CD4-positive, alpha-beta T cell treated with Interferon gamma for 1 hour (primary cell): ENCODE results near the gene NR5A2.

Source experiments
- DNase-seq: peaks from one replicate; pipeline ENCODE4 v3.0.0-alpha.2; 2020

The NR5A2 gene

DNA sequence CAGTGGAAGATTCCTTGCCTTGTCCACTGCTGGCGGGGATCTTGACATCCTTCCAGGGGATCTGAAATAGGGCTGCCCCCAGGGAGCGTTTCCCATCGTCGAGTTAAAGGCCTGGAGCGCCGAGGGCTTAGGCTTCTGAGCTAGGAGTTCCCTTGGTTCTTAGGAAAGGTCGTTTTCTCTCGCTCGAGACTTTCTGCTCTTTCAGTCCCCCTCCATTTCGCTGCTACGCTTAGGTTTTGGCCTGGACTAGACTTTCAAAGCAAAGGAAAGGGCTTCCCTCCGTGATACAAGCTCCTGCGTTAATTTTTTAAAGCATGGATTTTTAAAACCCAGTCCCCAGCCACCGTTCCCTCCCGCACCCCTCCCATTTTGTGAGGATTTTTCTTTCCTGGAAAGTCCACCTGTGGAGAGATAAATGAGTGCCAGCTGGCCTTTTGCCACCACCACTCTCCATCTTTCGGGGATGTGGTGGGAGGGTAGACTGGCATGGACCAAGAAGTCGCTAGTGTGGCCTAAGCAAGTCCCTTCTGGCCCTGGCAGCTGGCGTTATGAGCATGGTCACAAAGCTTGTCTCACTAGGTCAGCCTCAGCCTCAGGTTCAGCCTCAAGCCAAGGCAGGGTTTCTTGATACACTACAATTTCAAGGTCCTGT, 9.2 kb downstream of the NR5A2 start:
- no peak for DNase-seq

DNA sequence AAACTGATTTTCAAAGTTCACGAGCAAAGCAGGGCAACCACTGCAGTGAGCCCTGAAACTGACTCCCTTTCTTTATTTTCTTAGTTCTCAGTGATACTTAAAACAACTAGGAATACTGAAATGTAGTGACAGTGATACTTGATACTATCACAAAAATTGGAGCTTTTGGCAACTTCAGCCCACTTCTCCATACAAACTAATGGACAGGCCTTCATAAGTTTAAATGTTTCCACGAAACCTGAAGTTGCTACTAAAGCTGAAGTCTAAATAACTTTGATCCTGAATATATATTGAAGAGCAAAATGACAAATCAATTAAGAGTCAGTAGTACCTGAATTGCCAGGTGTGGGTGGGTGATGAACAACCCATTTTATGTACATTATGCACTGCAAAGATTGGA, 10.0 kb downstream of the NR5A2 start:
- DNase-seq, result no peak

DNA sequence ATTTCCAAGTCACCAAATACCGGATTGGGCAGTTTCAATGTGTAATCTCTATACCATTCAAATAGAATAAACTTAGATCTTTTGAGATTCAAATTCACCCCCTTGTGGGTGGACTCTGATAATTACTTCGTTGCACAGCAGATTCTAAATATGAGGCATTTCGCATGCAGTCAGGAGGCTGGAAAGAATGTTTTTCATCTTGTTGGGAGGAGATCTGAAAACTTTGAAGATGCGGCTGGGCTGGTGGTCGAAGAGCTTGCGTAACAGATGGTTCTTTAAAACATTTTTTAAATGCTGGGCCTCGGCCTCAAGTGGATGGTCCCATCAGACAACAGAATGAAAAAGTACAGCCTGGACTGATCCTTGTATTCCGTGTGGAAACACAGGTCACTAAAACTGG, 10.4 kb downstream of the NR5A2 start:
- DNase-seq, result no peak

DNA sequence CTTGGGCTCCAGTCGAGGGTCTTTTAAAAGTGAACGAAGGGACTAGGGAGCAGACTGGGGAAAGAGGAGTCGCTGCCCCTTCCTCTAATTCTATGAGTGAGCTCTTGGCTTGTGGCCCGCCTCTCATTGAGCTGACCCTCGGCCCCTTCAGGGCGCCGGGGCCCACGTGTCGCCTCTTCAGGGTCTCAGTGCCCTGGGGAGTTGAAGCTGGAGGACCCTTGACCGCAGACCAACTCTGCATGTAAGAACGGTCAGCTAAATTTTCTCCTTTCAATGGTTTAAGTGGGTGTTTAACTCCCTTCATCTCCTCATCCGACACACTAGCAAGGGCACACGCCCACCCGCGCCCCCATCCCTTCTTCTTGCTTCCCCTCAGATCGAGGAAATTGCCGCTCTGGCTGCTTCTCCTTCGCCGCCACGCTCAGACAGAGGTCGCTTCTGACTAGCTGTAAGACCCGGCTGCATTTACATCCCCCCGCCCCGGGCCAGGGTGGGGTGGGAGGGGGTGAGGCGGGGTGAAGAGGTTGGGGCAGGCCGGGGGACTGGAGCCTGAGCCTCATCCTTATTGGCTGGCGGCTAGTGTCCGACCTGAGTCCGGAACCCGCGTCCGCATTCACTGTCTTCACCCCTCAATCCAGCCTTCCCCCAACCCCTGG, 10.9 kb downstream of the NR5A2 start:
- no peak for DNase-seq

GRCh38 chr1:200038981-200039848, 11.7 kb downstream of the NR5A2 start:
- DNase-seq, result peak; percentile 18

- DNase-seq, result no peak
Measured at GRCh38 chr1:200039849-200040474, 12.5 kb downstream of the NR5A2 start.

- DNase-seq, result no peak
Measured at GRCh38 chr1:200040481-200041138, 13.1 kb downstream of the NR5A2 start.

GRCh38 chr1:200041337-200042118, 14.0 kb downstream of the NR5A2 start:
- DNase-seq, result no peak

DNA sequence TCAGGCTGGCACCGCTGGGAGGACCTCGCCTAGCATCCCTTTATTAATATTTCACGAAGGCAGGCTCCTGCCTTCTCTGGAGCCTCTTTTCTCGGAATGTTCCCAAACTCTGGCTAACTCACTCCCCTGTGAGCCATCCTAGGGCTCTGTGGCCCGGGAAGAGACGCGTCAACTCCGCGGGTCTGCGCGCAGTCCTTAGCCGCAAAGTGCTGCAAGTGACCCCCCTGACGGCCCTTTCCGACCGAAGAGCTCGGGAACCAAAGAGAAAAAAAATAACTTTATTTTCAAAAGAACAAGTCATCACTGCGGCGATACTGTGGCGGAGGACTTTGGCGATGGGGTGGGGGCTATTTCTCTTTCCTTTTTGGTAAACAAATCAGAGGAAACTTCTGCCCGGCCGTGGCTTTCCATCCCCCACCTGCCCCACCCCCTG, 14.6 kb downstream of the NR5A2 start:
- no peak for DNase-seq

DNA sequence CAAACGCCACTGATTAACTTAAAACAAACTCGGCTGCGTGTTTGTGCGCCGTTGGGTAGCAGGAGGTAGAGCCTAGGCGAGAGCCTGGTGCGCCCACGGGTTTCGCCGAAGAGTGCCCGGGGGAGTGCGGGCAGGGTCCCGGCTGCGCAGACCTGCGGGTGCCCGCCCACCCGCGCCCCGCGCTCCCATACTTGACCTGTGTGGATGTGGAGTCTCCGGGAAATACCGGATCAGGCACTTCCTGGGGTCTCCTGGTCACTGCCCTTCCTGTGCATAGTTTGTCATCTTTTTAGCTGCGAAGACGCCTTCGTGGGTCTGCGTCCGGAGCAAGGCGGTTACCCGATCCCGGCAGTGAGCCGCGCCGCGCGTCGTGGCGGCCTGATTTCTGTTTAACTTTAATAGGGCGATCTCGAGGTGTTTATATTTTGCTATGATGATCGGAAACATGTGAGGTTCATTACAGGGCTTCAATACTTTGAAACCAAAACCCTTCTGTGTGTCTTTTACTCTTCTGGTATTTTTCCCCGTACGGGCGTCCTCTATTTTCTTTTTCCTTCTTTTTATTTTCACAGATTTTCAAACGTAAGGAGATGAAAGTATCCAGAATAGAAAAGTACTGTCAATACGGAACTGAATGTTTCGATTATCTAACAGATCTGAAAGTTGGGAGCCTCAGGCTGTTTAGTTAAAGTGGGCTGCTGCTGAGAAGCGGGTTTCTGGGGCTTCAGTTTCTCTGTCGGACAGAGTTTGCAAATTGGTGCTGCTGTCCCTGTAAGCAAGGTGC, 15.2 kb downstream of the NR5A2 start:
- DNase-seq, result no peak

- no peak for DNase-seq
Measured at GRCh38 chr1:200043336-200043668, 15.8 kb downstream of the NR5A2 start.

DNA sequence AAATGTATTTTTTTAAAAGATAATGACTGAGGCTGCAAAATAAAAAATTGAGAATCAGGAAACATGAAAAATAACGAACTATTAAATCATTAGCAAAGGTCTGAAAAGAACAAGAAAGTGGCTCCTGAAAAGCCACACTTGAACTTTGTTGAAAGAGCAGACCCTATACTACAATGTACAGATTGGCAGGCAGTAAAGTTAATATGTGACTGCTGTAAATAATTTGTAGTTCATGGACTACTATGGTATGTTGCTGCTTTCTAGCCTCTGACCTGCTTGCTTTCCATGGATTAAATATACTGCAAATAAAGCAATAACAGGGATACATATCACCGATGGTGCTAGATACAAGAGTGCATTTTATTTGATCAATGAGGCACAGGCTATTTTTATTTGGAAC, 18.6 kb downstream of the NR5A2 start:
- DNase-seq, result no peak

DNA sequence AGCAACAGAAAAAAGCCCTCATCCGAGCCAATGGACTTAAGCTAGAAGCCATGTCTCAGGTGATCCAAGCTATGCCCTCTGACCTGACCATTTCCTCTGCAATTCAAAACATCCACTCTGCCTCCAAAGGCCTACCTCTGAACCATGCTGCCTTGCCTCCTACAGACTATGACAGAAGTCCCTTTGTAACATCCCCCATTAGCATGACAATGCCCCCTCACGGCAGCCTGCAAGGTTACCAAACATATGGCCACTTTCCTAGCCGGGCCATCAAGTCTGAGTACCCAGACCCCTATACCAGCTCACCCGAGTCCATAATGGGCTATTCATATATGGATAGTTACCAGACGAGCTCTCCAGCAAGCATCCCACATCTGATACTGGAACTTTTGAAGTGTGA, 20.7 kb downstream of the NR5A2 start:
- DNase-seq, result no peak

DNA sequence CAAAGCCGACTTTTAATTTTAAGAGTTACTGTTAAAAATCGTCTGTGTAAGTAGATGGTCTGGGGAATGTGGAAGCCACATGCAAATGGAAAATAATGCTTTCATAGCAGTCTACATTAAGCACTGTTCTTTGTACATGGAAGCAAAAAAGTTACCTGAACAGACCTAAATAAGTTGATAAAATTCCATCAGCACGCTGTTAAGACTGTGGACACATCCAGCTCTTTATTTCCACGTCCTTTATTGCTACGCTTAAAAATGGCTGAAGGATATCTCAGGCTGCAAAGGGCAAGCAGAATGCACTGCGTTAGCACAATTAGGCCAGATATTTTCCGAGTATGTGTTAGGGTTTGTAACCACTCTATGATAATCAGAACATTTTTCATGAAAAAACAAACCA, 22.3 kb downstream of the NR5A2 start:
- DNase-seq, result no peak

DNA sequence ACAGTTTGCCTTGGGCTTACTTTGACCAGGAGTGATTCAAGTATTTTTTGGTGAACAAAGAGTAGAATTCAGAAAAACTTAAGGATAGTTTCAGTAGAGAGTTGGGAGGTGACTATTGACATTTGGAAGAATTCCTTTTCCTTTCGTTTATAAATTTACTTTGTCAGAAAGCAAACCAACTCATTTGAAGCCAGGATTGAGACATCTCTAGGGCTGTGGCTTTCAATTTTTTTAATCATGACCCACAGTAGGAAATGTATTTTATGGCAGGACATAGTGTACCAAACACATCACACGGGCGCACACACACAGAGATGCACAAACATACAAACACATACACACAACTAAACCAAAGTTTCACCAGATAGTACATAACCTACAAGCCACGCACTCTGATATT, 24.1 kb downstream of the NR5A2 start:
- no peak for DNase-seq

GRCh38 chr1:200053091-200053490, 25.6 kb downstream of the NR5A2 start:
- DNase-seq, result no peak

DNA sequence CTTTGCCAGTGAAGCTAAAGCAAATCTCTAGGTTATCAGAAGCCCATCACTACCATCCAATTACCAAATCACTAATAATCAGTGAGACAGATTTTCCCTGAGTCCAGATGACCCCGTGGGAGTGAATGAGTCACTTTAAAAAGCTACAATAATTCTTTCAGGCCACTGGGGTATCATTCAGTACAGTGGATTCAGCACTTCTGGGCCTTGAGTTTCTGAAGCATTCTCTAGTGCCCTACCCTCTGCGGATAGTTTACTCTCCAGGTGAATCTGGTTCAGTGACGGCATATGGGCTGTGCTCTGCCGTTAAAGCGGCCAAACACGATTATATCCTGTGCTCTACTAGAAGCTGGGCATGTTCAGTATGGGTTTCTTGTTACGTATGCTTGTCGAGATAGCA, 26.1 kb downstream of the NR5A2 start:
- no peak for DNase-seq

GRCh38 chr1:200058341-200058740, 30.8 kb downstream of the NR5A2 start:
- DNase-seq, result no peak

GRCh38 chr1:200062143-200062542, 34.6 kb downstream of the NR5A2 start:
- no peak for DNase-seq

GRCh38 chr1:200072636-200073285, 45.3 kb downstream of the NR5A2 start:
- no peak for DNase-seq

DNA sequence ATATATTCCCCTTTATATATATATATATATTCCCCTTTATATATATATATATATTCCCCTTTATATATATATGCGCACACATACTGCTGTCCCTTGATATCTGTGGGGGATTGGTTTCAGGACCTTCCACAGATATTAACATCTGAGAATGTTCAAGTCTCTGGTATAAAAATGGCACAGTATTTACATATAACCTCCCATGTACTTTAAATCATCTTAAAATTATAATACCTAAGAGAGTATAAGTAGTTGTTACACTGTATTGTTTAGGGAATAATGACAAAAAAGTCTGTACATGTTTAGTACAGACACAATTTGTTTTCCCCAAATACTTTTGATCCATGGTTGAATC, 45.8 kb downstream of the NR5A2 start:
- no peak for DNase-seq
